ENCODE data around the gene LAMP5. TPM values are rescaled to one million over a fixed set of nuclear protein-coding genes. Genes with fewer than 3 reads are reported as not detected.

LAMP5 gene
- total RNA-seq, 1 donor from 2014 or later, result 4.8 TPM

GRCh38 chr20:9543214-9543613, 28.8 kb downstream of the LAMP5 start:
- DNase-seq, result no peak

DNA sequence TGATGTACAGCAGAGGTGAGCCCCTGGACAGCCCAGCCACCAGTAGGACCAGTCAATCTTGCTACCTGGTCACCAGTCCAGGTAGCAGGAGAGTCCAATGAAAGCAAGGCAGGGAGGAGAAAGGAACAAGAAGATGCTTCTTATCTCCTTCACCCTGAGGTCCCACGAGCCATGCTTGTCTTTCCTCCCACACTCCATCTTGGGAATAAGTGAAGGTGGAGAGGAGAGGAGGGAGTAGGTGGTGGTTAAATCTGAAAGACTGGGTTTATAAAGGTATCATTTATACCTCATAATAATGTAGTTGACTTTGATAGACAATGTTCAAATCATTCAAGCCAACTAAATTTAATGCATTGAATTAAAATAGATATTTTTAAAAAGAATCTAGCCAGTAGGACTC, 35.9 kb downstream of the LAMP5 start:
- no peak for DNase-seq

DNA sequence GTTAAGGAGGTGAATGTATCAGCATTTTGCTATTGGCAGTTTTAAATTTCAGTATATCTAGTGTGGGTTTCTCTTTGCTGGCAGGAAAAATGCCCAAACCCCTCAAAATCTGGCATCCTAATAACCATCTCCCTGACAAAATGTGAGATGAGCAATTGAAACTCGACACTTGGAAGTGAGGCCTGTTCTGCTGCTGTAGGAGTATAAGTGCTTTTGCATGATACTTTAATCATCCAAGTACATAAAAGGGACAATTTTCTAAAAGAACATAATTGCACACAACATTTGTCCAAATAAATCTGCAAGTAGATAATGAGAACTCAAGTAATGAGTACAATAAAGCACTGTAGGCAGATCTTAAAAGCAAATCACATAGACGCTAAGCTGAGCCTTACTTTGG, 36.5 kb downstream of the LAMP5 start:
- DNase-seq, result no peak

DNA sequence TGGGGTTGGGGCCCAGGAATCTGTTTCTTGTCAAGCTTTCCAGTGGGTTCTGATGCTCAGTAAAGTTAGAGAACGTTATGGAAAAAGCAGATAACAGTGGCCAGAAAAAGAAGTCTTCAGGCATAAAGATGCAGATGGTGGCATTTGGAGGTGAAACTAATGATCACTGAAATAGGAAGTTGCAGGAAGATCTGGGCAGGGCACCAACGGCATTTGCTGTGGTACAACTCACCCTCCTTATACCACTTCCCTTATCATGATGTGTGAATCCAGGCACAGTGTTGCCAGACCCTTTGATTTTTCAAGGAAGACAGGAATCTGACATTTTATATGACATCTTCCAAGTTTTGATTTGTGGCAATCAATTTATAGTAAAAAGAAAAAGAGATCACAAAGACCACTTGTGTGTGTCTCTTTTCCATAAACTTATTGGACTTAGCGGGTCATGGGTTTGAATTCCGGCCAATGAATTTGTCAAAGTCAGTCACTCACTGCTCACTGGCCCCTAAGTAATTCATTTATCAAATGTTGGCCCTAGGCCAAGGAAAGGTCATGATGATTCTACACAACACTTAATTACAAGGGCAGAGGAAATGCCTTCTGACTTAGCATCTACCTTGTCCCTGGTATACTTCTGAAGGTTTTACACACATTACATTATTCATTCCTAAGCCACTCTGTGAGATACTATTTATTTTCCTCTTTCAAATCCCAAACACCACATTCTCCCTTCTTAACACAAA, 37.6 kb downstream of the LAMP5 start:
- DNase-seq, result no peak

DNA sequence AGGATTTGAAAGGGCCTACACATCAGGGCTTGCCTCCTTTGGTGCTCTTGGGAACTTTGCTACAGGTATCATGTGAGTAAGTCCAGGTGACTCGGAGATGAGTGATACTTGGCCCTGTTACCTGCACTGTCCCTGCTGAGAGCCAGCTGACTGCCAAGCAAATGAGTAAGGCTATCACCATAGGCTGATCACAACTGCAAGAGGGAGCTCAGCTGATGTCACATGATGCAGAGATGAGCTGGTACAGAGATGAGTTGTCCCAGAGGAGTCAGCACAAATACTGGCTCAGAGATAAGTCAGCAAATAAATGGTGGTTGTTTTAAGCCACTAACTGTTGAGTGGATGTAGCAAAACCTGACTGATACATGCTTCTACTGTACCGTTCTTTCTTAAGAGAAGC, 41.4 kb downstream of the LAMP5 start:
- DNase-seq, result no peak

DNA sequence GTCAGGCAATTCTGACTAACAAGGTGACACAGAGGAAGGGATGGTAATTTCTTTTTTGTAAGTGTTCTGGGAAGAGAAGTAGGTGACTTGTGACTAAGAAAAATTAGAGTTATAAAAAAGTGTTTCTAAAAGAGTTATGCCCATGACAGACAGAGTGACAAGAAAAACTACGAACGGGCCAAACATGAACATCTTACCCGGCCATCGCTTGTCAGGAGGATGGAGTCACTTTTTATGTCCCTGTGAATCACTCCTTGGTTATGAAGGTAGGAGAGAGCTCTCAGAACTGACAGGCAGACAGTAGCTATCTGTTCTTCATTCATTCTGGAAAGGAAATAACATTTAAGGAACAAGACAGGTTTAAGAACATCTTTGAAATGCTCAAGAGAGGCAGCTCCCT, 43.0 kb downstream of the LAMP5 start:
- DNase-seq, result no peak

GRCh38 chr20:9565910-9566550, 51.6 kb downstream of the LAMP5 start:
- no peak for DNase-seq

- DNase-seq, result no peak
Measured at GRCh38 chr20:9566977-9567376, 52.6 kb downstream of the LAMP5 start.

- no peak for DNase-seq
Measured at GRCh38 chr20:9570612-9571011, 56.2 kb downstream of the LAMP5 start.

DNA sequence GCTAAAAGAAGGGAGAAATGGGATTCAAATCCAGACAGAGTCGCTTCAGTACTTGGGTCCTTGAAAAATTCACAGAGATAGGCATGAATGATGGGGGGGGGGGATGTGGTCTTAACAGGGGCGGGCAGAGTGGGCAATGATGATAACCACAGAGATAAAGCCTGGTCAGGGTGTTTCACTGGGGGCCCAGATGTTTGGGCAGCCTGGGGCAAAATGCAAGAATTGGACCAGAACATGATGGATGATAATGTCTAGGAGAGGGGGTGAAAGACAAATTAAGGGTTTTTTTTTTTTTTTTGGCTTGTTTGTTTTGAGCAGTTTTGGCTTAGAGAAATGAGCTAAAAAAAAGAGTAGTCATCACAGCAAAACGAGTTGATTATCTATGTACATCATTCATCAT, 57.4 kb downstream of the LAMP5 start:
- DNase-seq, result no peak

DNA sequence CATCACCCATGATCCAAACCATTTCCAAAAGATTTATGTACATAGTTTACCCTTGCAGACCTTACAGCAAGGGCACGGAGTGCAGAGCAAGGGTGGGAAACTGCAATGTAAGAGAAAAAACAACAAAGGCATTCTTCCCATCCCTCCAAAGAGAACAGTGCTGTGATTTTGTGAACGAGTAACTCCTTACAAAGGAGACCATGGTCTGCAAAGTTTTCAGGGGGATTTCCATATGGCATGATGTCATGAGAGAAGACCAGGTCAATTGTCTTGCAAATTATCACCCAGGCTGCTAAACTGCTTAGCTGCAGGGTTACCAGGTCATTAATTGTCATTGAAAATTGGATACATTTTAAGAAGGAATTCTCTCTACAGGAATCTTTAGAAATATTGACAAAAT, 58.3 kb downstream of the LAMP5 start:
- no peak for DNase-seq

DNA sequence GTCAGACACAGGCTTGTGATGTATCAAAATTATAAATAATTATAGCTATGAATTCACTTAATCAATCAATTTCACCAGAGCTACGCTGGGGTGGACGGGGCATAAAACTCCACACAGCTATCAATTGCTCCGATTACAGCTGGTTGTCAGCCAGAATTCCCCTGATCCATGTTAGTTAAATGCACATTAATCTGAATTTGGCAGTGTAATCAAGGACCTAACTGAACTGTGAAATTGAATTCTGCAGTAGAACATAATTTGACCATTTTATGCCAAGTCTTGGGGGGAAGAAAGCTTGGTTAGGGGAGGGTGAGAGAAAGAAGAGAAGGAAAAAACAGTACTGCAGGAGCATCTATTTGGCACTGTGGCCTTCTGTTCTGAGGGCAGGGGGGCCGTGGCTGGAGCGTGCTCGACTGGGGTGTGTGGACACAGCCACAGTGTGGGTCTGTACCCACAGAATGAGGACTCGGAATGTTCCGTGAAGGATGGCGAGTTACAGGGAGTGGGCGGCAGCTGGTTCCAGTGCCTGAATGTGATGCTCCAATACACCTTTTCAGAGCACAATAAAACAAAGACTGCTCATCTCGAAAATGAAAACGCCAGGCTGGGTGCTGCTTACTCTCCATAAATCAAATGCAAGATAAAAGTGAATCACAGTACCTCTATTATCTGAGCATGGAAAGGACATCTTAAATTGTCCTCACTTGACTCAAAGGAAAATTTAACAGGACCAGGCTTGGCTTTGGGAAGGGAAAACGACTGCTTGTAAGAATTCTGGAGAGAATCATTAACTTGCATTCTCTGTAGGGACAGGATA, 59.2 kb downstream of the LAMP5 start:
- peak; percentile 30 for DNase-seq

DNA sequence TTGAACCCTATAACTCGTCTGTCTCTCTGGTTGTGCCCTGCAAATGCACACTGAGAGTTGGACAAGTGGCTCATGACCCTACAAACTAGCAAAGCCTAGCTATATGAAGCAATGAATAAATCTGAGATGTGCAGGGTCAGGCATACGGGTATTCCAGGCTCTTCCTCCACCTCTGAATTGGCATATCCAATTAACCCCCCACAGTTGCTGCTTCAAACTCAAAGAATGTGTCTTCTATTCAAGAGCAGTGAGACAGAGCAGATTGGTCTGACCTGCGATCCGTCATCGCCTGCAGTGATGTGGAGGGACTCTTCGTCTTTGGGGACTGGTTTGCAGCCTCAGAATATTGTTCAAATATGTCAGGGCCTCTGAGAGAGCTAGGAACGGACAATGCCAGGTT, 59.8 kb downstream of the LAMP5 start:
- DNase-seq, result no peak

GRCh38 chr20:9574776-9575175, 60.4 kb downstream of the LAMP5 start:
- no peak for DNase-seq

- no peak for DNase-seq
Measured at GRCh38 chr20:9575836-9576235, 61.4 kb downstream of the LAMP5 start.

DNA sequence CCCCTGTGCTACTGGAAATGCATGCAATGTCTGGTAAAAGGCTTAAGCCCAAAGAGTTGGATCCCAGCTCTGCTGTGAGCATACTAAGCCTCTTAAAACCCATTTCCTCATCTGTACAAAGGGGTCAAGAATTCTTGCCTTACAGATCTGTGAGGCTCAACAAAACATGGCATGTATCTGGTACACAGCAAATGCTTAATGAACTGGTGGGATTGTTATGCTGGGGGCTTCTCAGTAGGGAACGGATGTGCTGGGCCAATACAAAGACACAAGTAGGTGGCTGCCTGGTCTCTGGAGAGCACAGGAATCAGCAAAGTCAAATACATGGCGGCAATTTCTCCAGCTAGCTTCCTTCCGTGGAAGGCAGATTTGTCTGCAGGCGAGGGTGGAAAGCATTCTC, 62.3 kb downstream of the LAMP5 start:
- DNase-seq, result no peak

- no peak for DNase-seq
Measured at GRCh38 chr20:9577397-9577796, 63.0 kb downstream of the LAMP5 start.

- DNase-seq, result no peak
Measured at GRCh38 chr20:9578594-9578993, 64.2 kb downstream of the LAMP5 start.
